Astrocyte of the spinal cord (primary cell): Measurements from ENCODE around the gene COL5A1.

Experiments
- DNase-seq: peaks from one replicate; pipeline ENCODE4 v3.0.0; 2011; ENCODE audit warnings: low read depth, low spot score
- H3K4me3 ChIP-seq: 2 replicates; pipeline ENCODE4 v1.5.1; 2011; ENCODE audit warnings: low read depth, mild to moderate bottlenecking, low read length, moderate library complexity
- CTCF ChIP-seq: IDR thresholded peaks from 2 replicates; pipeline ENCODE4 v1.5.1; 2012; ENCODE audit warnings: low read depth, mild to moderate bottlenecking, low read length, inconsistent platforms
- in situ Hi-C: cut with HindIII; loops from 2 replicates; pipeline ENCODE4 v1.10.0; 2017; ENCODE audit warnings: low sequenced_read_pairs

The COL5A1 gene

GRCh38 chr9:134630393-134630790 is 11.2 kb upstream of the COL5A1 start:
- TF ChIP-seq CTCF, result no peak
- no peak for DNase-seq
- H3K4me3 ChIP-seq, result no peak overlapping the region
- in situ Hi-C loops, result no loop called here

GRCh38 chr9:134630861-134631260 is 10.7 kb upstream of the COL5A1 start:
- DNase-seq, result no peak
- in situ Hi-C loops, result no loop called here
- no peak overlapping the region for H3K4me3 ChIP-seq
- TF ChIP-seq CTCF, result no peak

GRCh38 chr9:134631881-134632280 is 9.7 kb upstream of the COL5A1 start:
- H3K4me3 ChIP-seq, result no peak overlapping the region
- in situ Hi-C loops, result no loop called here
- DNase-seq, result no peak
- TF ChIP-seq CTCF, result no peak

- no peak for DNase-seq
- in situ Hi-C loops, result no loop called here
- TF ChIP-seq CTCF, result no peak
- no peak overlapping the region for H3K4me3 ChIP-seq
These were observed 9.3 kb upstream of the COL5A1 start for GRCh38 chr9:134632329-134632728.

GRCh38 chr9:134633362-134634142 is 8.1 kb upstream of the COL5A1 start:
- DNase-seq, result no peak
- in situ Hi-C loops, result no loop called here
- H3K4me3 ChIP-seq, result no peak overlapping the region
- no peak for TF ChIP-seq CTCF

- TF ChIP-seq CTCF, result no peak
- no peak for DNase-seq
- in situ Hi-C loops, result no loop called here
- H3K4me3 ChIP-seq, result no peak overlapping the region
These were observed 7.4 kb upstream of the COL5A1 start for GRCh38 chr9:134634176-134634575.
